Heart left ventricle (tissue), 13 donors: Measurements from ENCODE around the gene SPEG.

ENCODE experiments used
- POLR2A ChIP-seq, 2 donors: fragments of 450-650 bp; IDR thresholded peaks; one replicate each; pipeline ENCODE4 v1.6.1; 2017; ENCODE audit warnings: antibody characterized with exemption in 2 of 2, mild to moderate bottlenecking in 2 of 2, moderate library complexity in 2 of 2
- TF ChIP-seq, protein P1 (sequence below), 12 donors: fragments of 200-600 bp; sonication (generic) in 4 of 12; IDR thresholded peaks; one replicate each; pipeline versions ENCODE4 v1.5.0 to v1.8.0; 2018 to 2022; ENCODE audit warnings: antibody characterized with exemption in 12 of 12, mild to moderate bottlenecking in 5 of 12
- donor health status: ischemic (EF 13 %, LVEDD 7.1; RV severe dilation, severe dysfunction).
- donor health status: DM: no; HTN: yes; CAD: no.
- donor health status: DM: no; HTN: no; CAD: no.
- donor health status: ischemic (EF 25% LVEDD 6.9; RV normal size, moderate dysfunction).
- donor health status: ischemic (EF 25% LVEDD 5.7; RV mildly dilated, moderate dysfunction).
- donor health status: ischemic (EF 35%, LVEDD 5.7; RV mildly dilated, moderate dysfunction).
- donor health status: nonischemic (EF 11% LVEDD 7.7; RV severe dilation, severe dysfunction).
- donor health status: DM: yes; HTN: yes; CAD: no.
- donor health status: PGD.
- donor health status: ischemic (EF 29% LVEDD 5.4; RV normal size, mild dysfunction).
- donor health status: nonischemic (EF 23%, LVEDD 6.1; RV moderate dilation, normal function).

DNA sequence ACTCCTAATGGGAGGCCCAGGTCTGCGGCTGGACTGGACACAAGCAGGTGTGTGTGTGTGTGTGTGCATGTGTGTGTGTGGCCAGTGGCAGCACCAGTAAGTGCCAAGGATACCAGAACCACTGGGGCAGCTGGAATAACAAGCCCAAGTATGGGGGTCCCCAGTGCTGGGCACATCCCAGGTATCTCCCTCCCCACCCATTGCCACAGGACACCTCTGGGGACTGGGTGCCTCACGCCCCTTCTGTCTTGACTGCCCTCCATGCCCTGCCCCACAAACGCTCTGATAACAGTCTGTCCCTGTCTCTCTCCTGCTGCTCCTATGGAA lies 9.0 kb downstream of the SPEG start:
- TF ChIP-seq, protein P1, sequence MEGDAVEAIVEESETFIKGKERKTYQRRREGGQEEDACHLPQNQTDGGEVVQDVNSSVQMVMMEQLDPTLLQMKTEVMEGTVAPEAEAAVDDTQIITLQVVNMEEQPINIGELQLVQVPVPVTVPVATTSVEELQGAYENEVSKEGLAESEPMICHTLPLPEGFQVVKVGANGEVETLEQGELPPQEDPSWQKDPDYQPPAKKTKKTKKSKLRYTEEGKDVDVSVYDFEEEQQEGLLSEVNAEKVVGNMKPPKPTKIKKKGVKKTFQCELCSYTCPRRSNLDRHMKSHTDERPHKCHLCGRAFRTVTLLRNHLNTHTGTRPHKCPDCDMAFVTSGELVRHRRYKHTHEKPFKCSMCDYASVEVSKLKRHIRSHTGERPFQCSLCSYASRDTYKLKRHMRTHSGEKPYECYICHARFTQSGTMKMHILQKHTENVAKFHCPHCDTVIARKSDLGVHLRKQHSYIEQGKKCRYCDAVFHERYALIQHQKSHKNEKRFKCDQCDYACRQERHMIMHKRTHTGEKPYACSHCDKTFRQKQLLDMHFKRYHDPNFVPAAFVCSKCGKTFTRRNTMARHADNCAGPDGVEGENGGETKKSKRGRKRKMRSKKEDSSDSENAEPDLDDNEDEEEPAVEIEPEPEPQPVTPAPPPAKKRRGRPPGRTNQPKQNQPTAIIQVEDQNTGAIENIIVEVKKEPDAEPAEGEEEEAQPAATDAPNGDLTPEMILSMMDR (IDR thresholded peaks at IDR 0.05), result no peak
- TF ChIP-seq POLR2A (IDR thresholded peaks at IDR 0.05), result no peak
